OCI-LY3 (cell line): ENCODE data around the gene TMEM132A.

Experiments used
- H2AFZ ChIP-seq: fragments of 200-600, 300-600 bp; shearing (Covaris generic); 2 replicates; pipeline ENCODE4 v1.6.0; 2014; ENCODE audit warnings: antibody characterized with exemption, low read depth, low read length
- H3K27ac ChIP-seq: fragments of 200-600, 300-600 bp; sonication (generic); 2 replicates; pipeline ENCODE4 v1.5.1; 2014; ENCODE audit warnings: mild to moderate bottlenecking, low read length, moderate library complexity, mixed read lengths
- H3K27me3 ChIP-seq: fragments of 200-600, 300-600 bp; sonication (generic); 2 replicates; pipeline ENCODE4 v1.6.1; 2014; ENCODE audit warnings: low read depth, low read length, mixed read lengths
- H3K36me3 ChIP-seq: fragments of 200-600, 300-600 bp; sonication (generic); replicated peaks from 2 replicates; pipeline ENCODE3; 2014; ENCODE audit warnings: low read depth, low read length, mixed read lengths
- H3K4me1 ChIP-seq: fragments of 300-600, 200-600 bp; sonication (generic); 2 replicates; pipeline ENCODE4 v1.6.1; 2014; ENCODE audit warnings: low read length, mixed read lengths
- H3K4me2 ChIP-seq: fragments of 200-600, 300-600 bp; sonication (generic); 2 replicates; pipeline ENCODE4 v1.6.1; 2014; ENCODE audit warnings: low read length, mixed read lengths
- H3K4me3 ChIP-seq: fragments of 300-600, 200-600 bp; sonication (generic); 2 replicates; pipeline ENCODE4 v1.5.1; 2014; ENCODE audit warnings: antibody characterized with exemption, mild to moderate bottlenecking, low read length, moderate library complexity
- H3K79me2 ChIP-seq: fragments of 300-600, 200-600 bp; shearing (Covaris generic); 2 replicates; pipeline ENCODE4 v1.6.1; 2014; ENCODE audit warnings: mild to moderate bottlenecking, low read length, mixed read lengths
- H3K9ac ChIP-seq: fragments of 300-600, 200-600 bp; shearing (Covaris generic); 2 replicates; pipeline ENCODE4 v1.6.0; 2014; ENCODE audit warnings: mild to moderate bottlenecking, low read length, moderate library complexity
- H3K9me3 ChIP-seq: fragments of 200-600, 300-600 bp; shearing (Covaris generic); 2 replicates; pipeline ENCODE4 v1.6.1; 2014; ENCODE audit warnings: low read length, mixed read lengths; ENCODE audit not compliant: insufficient read depth
- H4K20me1 ChIP-seq: fragments of 200-600, 300-600 bp; sonication (generic); 2 replicates; pipeline ENCODE4 v1.6.1; 2016; ENCODE audit warnings: low read length, mixed read lengths; ENCODE audit not compliant: insufficient read depth
- CTCF ChIP-seq: fragments of 200-600, 300-600 bp; sonication (generic); IDR thresholded peaks from 2 replicates; pipeline ENCODE4 v1.5.1; 2014; ENCODE audit warnings: antibody characterized with exemption, low read length, low read depth
- EZH2phosphoT487 ChIP-seq: fragments of 200-600 bp; shearing (Covaris generic); IDR thresholded peaks from 2 replicates; pipeline ENCODE4 v1.6.1; 2018; ENCODE audit warnings: antibody characterized with exemption, mixed run types, low read depth

The TMEM132A gene

GRCh38 chr11:60938500-60938899, 14.2 kb downstream of the TMEM132A start:
- Histone ChIP-seq H4K20me1 (peaks cover 86% of the 10 kb centered on the region), H3K36me3 (peaks cover 65% of the 10 kb centered on the region), H3K4me1 (peaks cover 39% of the 10 kb centered on the region), H3K9me3 (no peaks in the 10 kb centered on the region), H3K4me3 (no peak overlapping the region), H3K79me2 (peaks cover 12% of the 10 kb centered on the region), H2AFZ (no peak overlapping the region), H3K4me2 (no peak overlapping the region), H3K27me3 (no peaks in the 10 kb centered on the region), H3K27ac (no peak overlapping the region), H3K9ac (no peak overlapping the region)
- TF ChIP-seq CTCF, result no peak
- TF ChIP-seq EZH2phosphoT487, result no peak

GRCh38 chr11:60939301-60939700, 15.0 kb downstream of the TMEM132A start:
- Histone ChIP-seq H3K9me3 (no peaks in the 10 kb centered on the region), H3K36me3 (peaks cover 71% of the 10 kb centered on the region), H4K20me1 (peaks cover 94% of the 10 kb centered on the region), H3K4me3 (no peak overlapping the region), H3K79me2 (peaks cover 19% of the 10 kb centered on the region), H3K27me3 (no peaks in the 10 kb centered on the region), H3K27ac (no peak overlapping the region), H3K9ac (no peak overlapping the region), H3K4me2 (no peak overlapping the region), H3K4me1 (peaks cover 31% of the 10 kb centered on the region), H2AFZ (no peak overlapping the region)
- TF ChIP-seq CTCF, result no peak
- no peak for TF ChIP-seq EZH2phosphoT487

- Histone ChIP-seq H3K4me3 (no peak overlapping the region), H3K4me2 (no peak overlapping the region), H3K9me3 (no peaks in the 10 kb centered on the region), H4K20me1 (peaks cover 99% of the 10 kb centered on the region), H3K36me3 (peaks cover 76% of the 10 kb centered on the region), H2AFZ (no peak overlapping the region), H3K9ac (no peak overlapping the region), H3K79me2 (peaks cover 24% of the 10 kb centered on the region), H3K27ac (no peak overlapping the region), H3K27me3 (no peaks in the 10 kb centered on the region), H3K4me1 (peaks cover 26% of the 10 kb centered on the region)
- no peak for TF ChIP-seq EZH2phosphoT487
- TF ChIP-seq CTCF, result no peak
Measured at GRCh38 chr11:60939855-60940254, 15.6 kb downstream of the TMEM132A start.

- no peak overlapping the region for H2AFZ ChIP-seq
- H4K20me1 ChIP-seq, result peaks cover 99% of the 10 kb centered on the region
- H3K9ac ChIP-seq, result no peak overlapping the region
- H3K4me3 ChIP-seq, result no peak overlapping the region
- H3K79me2 ChIP-seq, result peaks cover 41% of the 10 kb centered on the region
- 0 out of 2 replicates have a peak overlapping the region, but pooled peaks have one; percentile 3 for H3K27ac ChIP-seq
- H3K36me3 ChIP-seq, result peaks cover 89% of the 10 kb centered on the region
- H3K4me1 ChIP-seq, result peaks cover 13% of the 10 kb centered on the region; the same call in 1 of the 2 replicates
- no peak overlapping the region for H3K4me2 ChIP-seq
- H3K9me3 ChIP-seq, result no peaks in the 10 kb centered on the region
- H3K27me3 ChIP-seq, result no peaks in the 10 kb centered on the region
- TF ChIP-seq EZH2phosphoT487 (no peak), CTCF (no peak)
Measured at GRCh38 chr11:60941371-60942119, 17.3 kb downstream of the TMEM132A start.
